ENCODE data around the gene FRAS1.

GRCh38 chr4:78121338-78121904 is 64.3 kb downstream of the FRAS1 start:
- TF ChIP-seq, protein P1, sequence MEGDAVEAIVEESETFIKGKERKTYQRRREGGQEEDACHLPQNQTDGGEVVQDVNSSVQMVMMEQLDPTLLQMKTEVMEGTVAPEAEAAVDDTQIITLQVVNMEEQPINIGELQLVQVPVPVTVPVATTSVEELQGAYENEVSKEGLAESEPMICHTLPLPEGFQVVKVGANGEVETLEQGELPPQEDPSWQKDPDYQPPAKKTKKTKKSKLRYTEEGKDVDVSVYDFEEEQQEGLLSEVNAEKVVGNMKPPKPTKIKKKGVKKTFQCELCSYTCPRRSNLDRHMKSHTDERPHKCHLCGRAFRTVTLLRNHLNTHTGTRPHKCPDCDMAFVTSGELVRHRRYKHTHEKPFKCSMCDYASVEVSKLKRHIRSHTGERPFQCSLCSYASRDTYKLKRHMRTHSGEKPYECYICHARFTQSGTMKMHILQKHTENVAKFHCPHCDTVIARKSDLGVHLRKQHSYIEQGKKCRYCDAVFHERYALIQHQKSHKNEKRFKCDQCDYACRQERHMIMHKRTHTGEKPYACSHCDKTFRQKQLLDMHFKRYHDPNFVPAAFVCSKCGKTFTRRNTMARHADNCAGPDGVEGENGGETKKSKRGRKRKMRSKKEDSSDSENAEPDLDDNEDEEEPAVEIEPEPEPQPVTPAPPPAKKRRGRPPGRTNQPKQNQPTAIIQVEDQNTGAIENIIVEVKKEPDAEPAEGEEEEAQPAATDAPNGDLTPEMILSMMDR (IDR thresholded peaks at IDR 0.05), result no peak
- TF ChIP-seq POLR2A (IDR thresholded peaks at IDR 0.05), result no peak

Measured in heart left ventricle (tissue), 13 donors.